Stomach (tissue), 9 donors: ENCODE data around the gene CLCNKB. TPM values are rescaled to one million over a fixed set of nuclear protein-coding genes. Genes with fewer than 3 reads are reported as not detected.

ENCODE experiments used
- DNase-seq, 2 donors: peaks; one replicate each; pipeline versions ENCODE4 v3.0.0 to v3.0.0-alpha.2; 2013 to 2019
- H3K27ac ChIP-seq, 5 donors: fragments of 200-600 bp in 4 of 5; sonication (generic) in 4 of 5; one replicate each; pipeline ENCODE4 v1.5.1; 2013 to 2019; ENCODE audit warnings: mild to moderate bottlenecking in 1 of 5, moderate library complexity in 1 of 5
- H3K27me3 ChIP-seq, 3 donors: fragments of 200-600 bp; sonication (generic); one replicate each; pipeline ENCODE4 v1.5.1; 2017 to 2019; ENCODE audit warnings: mixed run types in 1 of 3
- H3K36me3 ChIP-seq, 4 donors: fragments of 200-600 bp; sonication (generic); 1 replicate in 3 of 4; 2 replicates in 1 of 4; pipeline ENCODE4 v1.5.1; 2016 to 2019
- H3K4me1 ChIP-seq, 4 donors: fragments of 200-600 bp; sonication (generic); one replicate each; pipeline ENCODE4 v1.5.1; 2016 to 2019
- H3K4me3 ChIP-seq, 4 donors: fragments of 200-600 bp; sonication (generic) in 3 of 4; one replicate each; pipeline ENCODE4 v1.5.1; 2016 to 2019; ENCODE audit warnings: mild to moderate bottlenecking in 1 of 4
- H3K9me3 ChIP-seq, 4 donors: fragments of 200-600 bp; sonication (generic); one replicate each; pipeline ENCODE4 v1.5.1; 2016 to 2019
- EP300 ChIP-seq: sonication (generic); formaldehyde crosslinking; IDR thresholded peaks from one replicate; pipeline ENCODE4 v1.6.1; 2017; ENCODE audit warnings: antibody characterized with exemption
- POLR2A ChIP-seq, 4 donors: fragments of 450-650 bp; IDR thresholded peaks; one replicate each; pipeline ENCODE4 v1.6.1; 2016; ENCODE audit warnings: antibody characterized with exemption in 4 of 4, control low read depth in 2 of 4, mild to moderate bottlenecking in 1 of 4, moderate library complexity in 1 of 4
- POLR2AphosphoS5 ChIP-seq, 3 donors: sonication (generic); formaldehyde crosslinking; IDR thresholded peaks; one replicate each; pipeline ENCODE4 v1.6.1; 2016; ENCODE audit warnings: antibody characterized with exemption in 3 of 3
- WGBS, 5 donors: extraction: QIAGEN DNeasy Blood & Tissue Kit in 3 of 5; methylation state at CpG; one replicate each; pipeline versions ENCODE4 v1.1.5 to v1.1.7; 2013 to 2018; 5-methylcytosine and 5-hydroxymethylcytosine counted together
- intact Hi-C: fragments of 100-400 bp; cut with DNase I; formaldehyde crosslinking; loops from one replicate; pipeline ENCODE4 v1.15.1; 2023; ENCODE audit warnings: low total_unique reads
- polyA plus RNA-seq, 3 donors: library from polyadenylated mRNA; stranded (reverse); fragments of 200-250 nt; gene quantifications; one replicate each; pipeline ENCODE4 v1.2.3, GENCODE V29; 2013
- total RNA-seq, 5 donors: library from RNA; depleted of rRNA; stranded (reverse); fragments of >200 nt; gene quantifications; one replicate each; pipeline versions ENCODE4 v1.1.0 to v1.2.3, GENCODE V29; 2014 to 2016
- TF ChIP-seq, protein P1 (sequence below), 7 experiments: fragments of 450-650 bp in 4 of 7; fragments of 200-600 bp in 3 of 7; sonication (generic) in 3 of 7; IDR thresholded peaks; one replicate each; pipeline ENCODE4 v1.5.1; 2016 to 2019; ENCODE audit warnings: antibody characterized with exemption in 7 of 7, control low read depth in 2 of 7, mild to moderate bottlenecking in 1 of 7
- donor health status: healthy with polysubstance abuse.
- donor health status: Bipolar disorder and iron deficiency.
- donor health status: healthy.

CLCNKB gene
- total and polyA plus RNA-seq, 8 donors = 0.19 to 0.92 (median 0.45) TPM; not detected in 4

DNA sequence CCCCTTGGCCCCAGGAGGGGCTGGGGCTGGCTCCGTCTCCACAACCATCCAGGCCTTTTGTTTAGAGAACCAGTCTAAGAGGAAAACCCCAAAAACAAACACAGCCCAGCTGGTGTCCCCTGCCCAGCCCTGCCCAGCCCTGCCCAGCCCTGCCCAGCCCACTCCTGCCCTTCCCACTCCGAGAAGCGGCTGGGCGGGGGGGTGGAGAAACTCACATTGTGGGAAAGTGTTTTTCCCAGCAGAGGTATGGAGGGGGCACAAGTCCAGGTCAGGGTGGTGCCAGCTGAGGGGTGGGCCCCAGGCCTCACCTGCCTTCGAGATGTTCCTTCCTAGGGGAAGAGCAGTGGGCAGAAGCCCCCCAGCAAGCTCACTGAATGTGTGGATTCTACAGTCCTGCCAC is 39.9 kb downstream of the CLCNKB start:
- TF ChIP-seq EP300 = no peak
- no peak for TF ChIP-seq POLR2A (IDR thresholded peaks at IDR 0.05)
- peak in 1 of 2 donors; percentile 65 for DNase-seq
- Histone ChIP-seq H3K36me3 (no peaks in the 10 kb centered on the region), H3K27ac (no peak overlapping the region), H3K4me3 (peak overlapping the region in 1 of 4 donors; percentile 0), H3K4me1 (peaks cover 7 to 23% (median 17%) of the 10 kb centered on the region in 4 donors), H3K27me3 (no peaks in the 10 kb centered on the region), H3K9me3 (no peaks in the 10 kb centered on the region)
- 38 to 70% (median 56%) methylated on average over 5 of the region's 5 CpGs for whole genome bisulfite sequencing, 5 donors
- intact Hi-C loops = loop anchor here (5.0 kb wide), 1 partner anchor 159 kb away; no protein-coding TSS in a partner anchor

DNA sequence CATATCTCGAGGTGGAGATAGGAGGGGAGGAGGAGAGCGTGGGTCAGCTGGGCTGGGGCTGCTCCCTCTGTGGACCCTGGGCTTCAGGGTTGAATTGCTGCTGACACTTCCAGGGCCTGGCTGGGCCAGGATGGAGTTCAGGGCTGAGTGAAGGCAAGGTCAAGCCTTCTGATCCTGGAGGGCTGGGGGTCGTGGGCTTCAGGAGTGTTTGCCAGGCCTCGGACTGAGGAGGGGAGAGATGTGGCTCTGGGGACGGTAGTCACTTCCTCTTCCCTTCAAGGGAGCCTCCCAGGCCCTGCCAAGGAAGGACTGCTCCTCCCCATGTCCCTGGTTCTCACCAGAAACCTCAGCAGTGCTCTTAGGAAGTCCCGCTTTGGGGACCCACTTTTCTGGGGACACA is 41.9 kb downstream of the CLCNKB start:
- intact Hi-C loops = no loop called here
- Histone ChIP-seq H3K36me3 (no peaks in the 10 kb centered on the region), H3K4me1 (peaks cover 0 to 15% (median 10%) of the 10 kb centered on the region in 4 donors), H3K27me3 (no peaks in the 10 kb centered on the region), H3K4me3 (no peak overlapping the region), H3K27ac (no peak overlapping the region), H3K9me3 (no peaks in the 10 kb centered on the region)
- TF ChIP-seq, protein P1, sequence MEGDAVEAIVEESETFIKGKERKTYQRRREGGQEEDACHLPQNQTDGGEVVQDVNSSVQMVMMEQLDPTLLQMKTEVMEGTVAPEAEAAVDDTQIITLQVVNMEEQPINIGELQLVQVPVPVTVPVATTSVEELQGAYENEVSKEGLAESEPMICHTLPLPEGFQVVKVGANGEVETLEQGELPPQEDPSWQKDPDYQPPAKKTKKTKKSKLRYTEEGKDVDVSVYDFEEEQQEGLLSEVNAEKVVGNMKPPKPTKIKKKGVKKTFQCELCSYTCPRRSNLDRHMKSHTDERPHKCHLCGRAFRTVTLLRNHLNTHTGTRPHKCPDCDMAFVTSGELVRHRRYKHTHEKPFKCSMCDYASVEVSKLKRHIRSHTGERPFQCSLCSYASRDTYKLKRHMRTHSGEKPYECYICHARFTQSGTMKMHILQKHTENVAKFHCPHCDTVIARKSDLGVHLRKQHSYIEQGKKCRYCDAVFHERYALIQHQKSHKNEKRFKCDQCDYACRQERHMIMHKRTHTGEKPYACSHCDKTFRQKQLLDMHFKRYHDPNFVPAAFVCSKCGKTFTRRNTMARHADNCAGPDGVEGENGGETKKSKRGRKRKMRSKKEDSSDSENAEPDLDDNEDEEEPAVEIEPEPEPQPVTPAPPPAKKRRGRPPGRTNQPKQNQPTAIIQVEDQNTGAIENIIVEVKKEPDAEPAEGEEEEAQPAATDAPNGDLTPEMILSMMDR (IDR thresholded peaks at IDR 0.05) = no peak
- TF ChIP-seq EP300 (no peak), POLR2A (IDR thresholded peaks at IDR 0.05) (no peak), POLR2AphosphoS5 (IDR thresholded peaks at IDR 0.05) (no peak)
- 63 to 69% (median 65%) methylated on average over 4 to 6 of the region's 6 CpGs for WGBS, 5 donors
- DNase-seq = no peak

DNA sequence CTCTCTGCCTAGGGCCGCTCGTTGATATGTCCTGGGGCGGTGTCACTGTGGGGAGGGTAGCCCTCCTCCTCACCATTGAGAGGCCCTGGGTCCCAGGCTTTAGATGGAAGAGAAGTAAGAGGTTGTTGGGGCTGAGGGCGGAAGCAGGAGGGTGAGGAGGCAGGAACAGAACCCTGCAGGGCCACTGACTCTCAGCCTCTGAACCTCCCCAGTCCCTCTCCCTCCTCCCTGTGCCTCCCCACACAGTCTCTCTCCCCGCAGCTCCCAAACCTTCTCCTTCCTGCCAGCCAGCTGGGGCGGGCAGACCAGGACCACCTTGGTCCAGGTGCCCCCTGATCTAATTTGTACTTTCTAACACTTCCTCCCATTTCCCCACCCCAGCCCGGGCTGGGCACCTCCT is 44.2 kb downstream of the CLCNKB start:
- Histone ChIP-seq H3K4me1 (peaks cover 0 to 12% (median 5%) of the 10 kb centered on the region in 4 donors), H3K27me3 (no peaks in the 10 kb centered on the region), H3K4me3 (no peak overlapping the region), H3K27ac (no peak overlapping the region), H3K9me3 (no peaks in the 10 kb centered on the region), H3K36me3 (no peaks in the 10 kb centered on the region)
- no peak for DNase-seq
- intact Hi-C loops = no loop called here
- TF ChIP-seq POLR2AphosphoS5 (IDR thresholded peaks at IDR 0.05) (no peak), POLR2A (IDR thresholded peaks at IDR 0.05) (no peak)
- TF ChIP-seq, protein P1 (IDR thresholded peaks at IDR 0.05) = no peak
- WGBS, 5 donors = 61 to 81% (median 70%) methylated on average over 6 to 7 of the region's 7 CpGs

DNA sequence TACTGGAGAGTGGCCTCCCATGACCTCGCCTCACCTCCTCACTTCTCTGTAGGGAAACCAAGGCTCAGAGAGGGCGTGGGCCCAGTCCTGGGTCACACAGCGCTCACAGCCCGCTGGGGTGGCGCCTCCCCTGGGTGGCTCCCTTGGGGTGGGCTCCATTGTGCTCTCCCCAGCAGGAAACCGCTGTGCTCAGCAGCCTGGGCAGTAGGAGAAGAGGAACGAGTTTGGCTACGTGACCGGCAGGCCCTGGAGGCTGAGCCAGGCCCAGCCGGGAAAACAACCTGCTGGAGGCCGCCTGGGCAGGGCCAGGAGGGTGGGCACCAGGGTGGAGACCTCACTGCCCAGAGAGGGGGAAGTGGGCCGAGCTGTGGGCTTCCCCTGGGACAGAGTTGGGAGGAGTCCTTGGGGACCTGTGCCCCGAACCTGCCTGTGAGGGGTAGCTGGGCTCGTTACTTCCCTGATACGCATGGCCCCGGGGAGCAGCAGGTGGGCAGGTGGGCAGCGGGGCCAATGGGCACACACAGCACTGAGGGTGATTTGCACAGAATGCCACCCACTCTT is 44.8 kb downstream of the CLCNKB start:
- TF ChIP-seq, protein P1 (IDR thresholded peaks at IDR 0.05) = no peak
- TF ChIP-seq POLR2A (IDR thresholded peaks at IDR 0.05) (no peak), POLR2AphosphoS5 (IDR thresholded peaks at IDR 0.05) (no peak), EP300 (no peak)
- Histone ChIP-seq H3K27me3 (no peaks in the 10 kb centered on the region), H3K4me1 (peaks cover 0 to 5% (median 0%) of the 10 kb centered on the region in 4 donors), H3K9me3 (no peaks in the 10 kb centered on the region), H3K36me3 (no peaks in the 10 kb centered on the region), H3K4me3 (no peak overlapping the region), H3K27ac (no peak overlapping the region)
- DNase-seq = peak in 1 of 2 donors; percentile 75
- 57 to 90% (median 79%) methylated on average over 4 to 17 of the region's 17 CpGs for WGBS, 5 donors
- intact Hi-C loops = no loop called here

DNA sequence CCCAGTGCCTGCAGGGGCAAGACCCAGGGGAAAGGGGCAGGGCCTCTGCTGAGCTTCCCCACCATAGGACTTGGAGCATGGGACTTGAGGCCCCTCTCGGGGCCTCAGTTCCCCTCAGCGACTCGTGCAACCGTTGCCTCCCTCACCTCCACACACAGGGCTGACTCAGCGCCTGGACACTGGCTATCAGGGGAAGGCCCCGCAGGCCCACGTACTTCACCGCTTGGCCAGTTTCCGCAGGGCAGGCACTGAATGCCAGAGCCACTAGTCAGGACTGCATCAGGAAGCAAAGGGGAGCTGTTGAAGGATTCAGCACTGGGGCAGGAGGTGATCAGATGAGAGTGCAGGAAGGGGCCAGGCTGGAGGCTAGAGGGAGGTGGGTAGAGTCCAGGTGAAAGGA is 45.4 kb downstream of the CLCNKB start:
- no peak for DNase-seq
- intact Hi-C loops = no loop called here
- H3K4me1 ChIP-seq = no peaks in the 10 kb centered on the region
- no peaks in the 10 kb centered on the region for H3K36me3 ChIP-seq
- H3K27me3 ChIP-seq = no peaks in the 10 kb centered on the region
- 78 to 89% (median 83%) methylated on average over 9 of the region's 9 CpGs; no CpG with 5 or more reads in 1 of the 5 donors for WGBS, 5 donors
- H3K9me3 ChIP-seq = no peaks in the 10 kb centered on the region
- no peak overlapping the region for H3K27ac ChIP-seq
- TF ChIP-seq POLR2A (IDR thresholded peaks at IDR 0.05) (no peak), POLR2AphosphoS5 (IDR thresholded peaks at IDR 0.05) (no peak), EP300 (no peak)
- TF ChIP-seq, protein P1 (IDR thresholded peaks at IDR 0.05) = no peak
- H3K4me3 ChIP-seq = no peak overlapping the region
